T-cell (primary cell): ENCODE results near the gene GIPC1. TPM values are rescaled to one million over a fixed set of nuclear protein-coding genes. Genes with fewer than 3 reads are reported as not detected.
A peak's percentile ranks its signal among the peaks of the same experiment; 100 is the strongest.

ENCODE experiments used
- ATAC-seq, 4 experiments: fragments of 200-7000 bp in 3 of 4; fragments of 150-1000 bp in 1 of 4; cut with Tn5 transposase; replicated peaks in 1 of 4; 1 replicate in 3 of 4; 2 replicates in 1 of 4; pipeline ENCODE4 v1.10.0; 2021; ENCODE audit warnings: moderate library complexity in 3 of 4, mild to moderate bottlenecking in 2 of 4, moderate number of reproducible peaks in 1 of 4
- CTCF ChIA-PET, 2 donors: fragments of 300-600 bp; sonication (Branson Sonifier 250); formaldehyde crosslinking; loops; one replicate each; lab custom pipeline; 2022; ENCODE audit warnings: antibody characterized with exemption in 2 of 2; lab: Charles Lee
- POLR2A ChIA-PET, 2 donors: fragments of 300-600 bp; sonication (Branson Sonifier 250); formaldehyde crosslinking; loops; one replicate each; lab custom pipeline; 2022; ENCODE audit warnings: antibody characterized with exemption in 2 of 2; lab: Charles Lee
- DNase-seq, 35 experiments: peaks; one replicate each; pipeline versions ENCODE4 v3.0.0 to v3.0.0-alpha.2; 2013 to 2023
- H3K27ac ChIP-seq: one replicate; pipeline ENCODE4 v1.5.1; 2013; ENCODE audit warnings: low read length
- H3K27me3 ChIP-seq, 2 experiments: replicated peaks in 1 of 2; 1 replicate in 1 of 2; 2 replicates in 1 of 2; pipeline versions ENCODE4 v1.6.1 to v1.7.0; 2013; ENCODE audit warnings: low read length in 1 of 2, mixed read lengths in 1 of 2; ENCODE audit not compliant: control insufficient read depth in 2 of 2, insufficient read depth in 2 of 2; ENCODE audit errors: extremely low read depth in 1 of 2
- H3K36me3 ChIP-seq, 2 donors: 1 replicate in 1 of 2; 2 replicates in 1 of 2; pipeline versions ENCODE4 v1.6.1 to v1.7.0; 2013; ENCODE audit warnings: low read length in 1 of 2; ENCODE audit not compliant: control insufficient read depth in 2 of 2, insufficient read depth in 1 of 2; ENCODE audit errors: extremely low read depth in 1 of 2
- H3K4me1 ChIP-seq, 2 experiments: 1 replicate in 1 of 2; 2 replicates in 1 of 2; pipeline versions ENCODE4 v1.6.1 to v1.7.0; 2013; ENCODE audit warnings: low read length in 2 of 2, mixed read lengths in 1 of 2; ENCODE audit not compliant: insufficient read depth in 2 of 2, control insufficient read depth in 1 of 2; ENCODE audit errors: extremely low read depth in 1 of 2
- H3K4me3 ChIP-seq, 2 donors: 1 replicate in 1 of 2; 2 replicates in 1 of 2; pipeline versions ENCODE4 v1.5.1 to v1.7.0; 2013; ENCODE audit warnings: mild to moderate bottlenecking in 2 of 2, low read length in 1 of 2, moderate library complexity in 1 of 2; ENCODE audit not compliant: control insufficient read depth in 1 of 2; ENCODE audit errors: extremely low read depth in 1 of 2
- H3K9me3 ChIP-seq: 2 replicates; pipeline ENCODE4 v1.7.0; 2013
- H3K27ac Mint-ChIP-seq, 2 donors: one replicate each; pipeline ENCODE4 v1.8.0; 2020 to 2021; ENCODE audit warnings: mild to moderate bottlenecking in 2 of 2, mixed read lengths in 2 of 2
- H3K27me3 Mint-ChIP-seq, 2 donors: one replicate each; pipeline ENCODE4 v1.8.0; 2021 to 2022; ENCODE audit warnings: mixed read lengths in 2 of 2
- H3K36me3 Mint-ChIP-seq: one replicate; pipeline ENCODE4 v1.8.0; 2021; ENCODE audit warnings: mixed read lengths
- H3K4me1 Mint-ChIP-seq, 3 donors: one replicate each; pipeline ENCODE4 v1.8.0; 2020 to 2022; ENCODE audit warnings: mixed read lengths in 3 of 3, mild to moderate bottlenecking in 1 of 3
- H3K4me3 Mint-ChIP-seq, 3 donors: one replicate each; pipeline ENCODE4 v1.8.0; 2020 to 2022; ENCODE audit warnings: mild to moderate bottlenecking in 3 of 3, mixed read lengths in 3 of 3, moderate library complexity in 3 of 3
- H3K9me3 Mint-ChIP-seq, 3 donors: one replicate each; pipeline ENCODE4 v1.8.0; 2020 to 2022; ENCODE audit warnings: mixed read lengths in 3 of 3
- WGBS: methylation state at CpG from one replicate; pipeline ENCODE4 v1.1.5; 2013; ENCODE audit warnings: missing lambda C conversion rate; ENCODE audit not compliant: insufficient coverage; 5-methylcytosine and 5-hydroxymethylcytosine counted together
- total RNA-seq, 35 experiments: library from RNA in 6 of 35; stranded (reverse) in 6 of 35; fragments of 120-200 nt in 1 of 35; gene quantifications; one replicate each; pipeline versions ENCODE4 v1.2.1 to v1.2.4 and lab custom pipeline; 2013 to 2026

GIPC1 gene
- total RNA-seq (10 to 100 TPM; 27.5 to 44.4 (median 35.4) TPM), total RNA-seq (lab: John Stamatoyannopoulos, UW) (7.1 to 71.2 (median 32.1) reads per million in 29 experiments)
- 35.5 TPM for total RNA-seq (2013)

- H3K4me1 ChIP-seq: peaks cover 0 to 20% of the 10 kb centered on the region in 2 experiments
- peaks cover 0 to 4% of the 10 kb centered on the region in 2 experiments for H3K27me3 ChIP-seq
- H3K9me3 ChIP-seq: no peaks in the 10 kb centered on the region
- Mint-ChIP-seq H3K27me3 (no peaks in the 10 kb centered on the region), H3K36me3 (peaks cover 10% of the 10 kb centered on the region), H3K27ac (peak within 1 kb of the TSS; percentile 89 to 90), H3K4me1 (peaks cover 21 to 30% (median 23%) of the 10 kb centered on the region in 3 donors), H3K9me3 (no peaks in the 10 kb centered on the region), H3K4me3 (peak within 1 kb of the TSS; percentile 81 to 88 (median 81))
- DNase-seq (peak; percentile 56 to 88 (median 73)), ATAC-seq (peak; percentile 88 to 90 (median 89))
- ChIA-PET CTCF (interaction anchor here in 1 of 2 donors (0.6 to 1.7 kb wide), 8 partner anchors 9 to 360 kb away, joined by 3 to 8 read pairs (median 4); partner anchors contain the start of gene ASF1B), POLR2A (interaction anchor here in 1 of 2 donors (0.5 to 2.2 kb wide), 4 partner anchors 10 to 134 kb away, joined by 3 to 11 read pairs (median 3); partner anchors contain the start of gene DNAJB1)
- peak within 1 kb of the TSS; percentile 73 for H3K27ac ChIP-seq
- WGBS: 2% methylated on average over 57 of the region's 71 CpGs
- peak within 1 kb of the TSS; percentile 42 to 87 for H3K4me3 ChIP-seq
- peaks cover 0 to 4% of the 10 kb centered on the region in 2 donors for H3K36me3 ChIP-seq
Measured at GRCh38 chr19:14496029-14496833, at the start of gene GIPC1. Gene GIPC1, minus strand, starts transcription at chr19:14496127. Its CDS starts 13,151 bp downstream, at chr19:14482976.

DNA sequence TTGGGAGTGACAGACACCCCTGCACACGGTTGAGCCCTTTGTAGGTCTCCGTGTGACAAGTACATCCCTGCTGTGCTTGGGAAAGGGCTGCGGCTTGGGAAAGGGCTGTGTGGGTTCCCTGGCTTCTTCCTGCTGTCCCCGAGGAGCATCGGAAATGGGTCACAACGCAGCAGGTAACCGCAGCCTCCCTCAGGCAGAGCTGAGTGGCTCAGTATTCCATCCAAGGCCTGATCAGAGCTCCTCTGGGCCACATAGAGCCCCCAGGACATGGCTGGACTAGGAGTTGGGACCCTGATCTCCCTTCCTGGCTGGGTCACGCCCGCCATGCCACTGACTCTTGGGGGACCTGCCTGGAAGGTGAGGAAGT is 49.8 kb upstream of the GIPC1 start:
- CTCF ChIA-PET: no interaction called here
- Mint-ChIP-seq H3K27ac (no peak overlapping the region), H3K36me3 (peaks cover 12% of the 10 kb centered on the region), H3K27me3 (no peaks in the 10 kb centered on the region), H3K4me3 (no peak overlapping the region), H3K9me3 (no peaks in the 10 kb centered on the region), H3K4me1 (peaks cover 26 to 35% (median 33%) of the 10 kb centered on the region in 3 donors)
- Histone ChIP-seq H3K27me3 (no peaks in the 10 kb centered on the region), H3K27ac (no peak overlapping the region), H3K4me1 (peaks cover 7 to 16% of the 10 kb centered on the region in 2 experiments), H3K9me3 (no peaks in the 10 kb centered on the region), H3K4me3 (no peak overlapping the region), H3K36me3 (peaks cover 3 to 26% of the 10 kb centered on the region in 2 donors)
- no peak for DNase-seq
- 91% methylated on average over 9 of the region's 9 CpGs for WGBS
- ATAC-seq: no peak
- POLR2A ChIA-PET: interaction anchor here in 1 of 2 donors (0.7 kb wide), 1 partner anchor 8 kb away, joined by 3 read pairs; no protein-coding TSS in a partner anchor

- H3K9me3 ChIP-seq: no peaks in the 10 kb centered on the region
- Mint-ChIP-seq H3K36me3 (peaks cover 12% of the 10 kb centered on the region), H3K27ac (peak overlapping the region in 1 of 2 donors; percentile 34), H3K27me3 (no peaks in the 10 kb centered on the region), H3K4me3 (no peak overlapping the region), H3K9me3 (no peaks in the 10 kb centered on the region), H3K4me1 (peaks cover 21 to 30% (median 29%) of the 10 kb centered on the region in 3 donors)
- H3K27me3 ChIP-seq: no peaks in the 10 kb centered on the region
- no peak for DNase-seq
- ChIA-PET POLR2A (interaction anchor here in 1 of 2 donors (0.5 kb wide), 1 partner anchor 321 kb away, joined by 5 read pairs; no protein-coding TSS in a partner anchor), CTCF (interaction anchor here in 1 of 2 donors (0.5 kb wide), 1 partner anchor 10 kb away, joined by 8 read pairs; no protein-coding TSS in a partner anchor)
- H3K4me3 ChIP-seq: no peak overlapping the region
- H3K27ac ChIP-seq: no peak overlapping the region
- no peak for ATAC-seq
- H3K4me1 ChIP-seq: peaks cover 4 to 11% of the 10 kb centered on the region in 2 experiments
- peaks cover 0 to 20% of the 10 kb centered on the region in 2 donors for H3K36me3 ChIP-seq
- WGBS: 92% methylated on average over 14 of the region's 21 CpGs
Measured at GRCh38 chr19:14544977-14545715, 49.2 kb upstream of the GIPC1 start.

DNA sequence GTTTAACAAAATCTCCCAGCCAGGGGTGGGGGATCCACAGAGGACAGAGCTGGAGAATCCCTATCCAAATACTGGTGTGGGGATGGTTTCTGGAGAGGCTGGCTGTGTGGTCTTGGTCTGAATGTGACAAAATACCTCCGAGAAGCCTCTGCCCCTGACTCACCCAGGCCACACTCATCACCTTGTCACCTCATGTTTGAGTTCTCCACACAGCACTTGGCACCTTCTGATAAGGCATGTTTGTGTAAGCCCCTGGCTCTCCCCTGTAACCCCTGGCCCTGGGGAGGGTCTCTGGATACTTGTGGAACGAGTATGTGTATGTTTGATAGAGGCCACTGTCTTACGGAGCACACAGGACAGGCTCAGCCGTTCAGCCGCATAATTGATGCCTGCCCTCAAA is 48.1 kb upstream of the GIPC1 start:
- Histone ChIP-seq H3K4me1 (peaks cover 2 to 13% of the 10 kb centered on the region in 2 experiments), H3K9me3 (no peaks in the 10 kb centered on the region), H3K36me3 (peaks cover 0 to 16% of the 10 kb centered on the region in 2 donors), H3K27ac (no peak overlapping the region), H3K27me3 (no peaks in the 10 kb centered on the region), H3K4me3 (no peak overlapping the region)
- Mint-ChIP-seq H3K27ac (peak overlapping the region in 1 of 2 donors; percentile 44), H3K9me3 (no peaks in the 10 kb centered on the region), H3K36me3 (peaks cover 12% of the 10 kb centered on the region), H3K27me3 (no peaks in the 10 kb centered on the region), H3K4me3 (no peak overlapping the region), H3K4me1 (peaks cover 24 to 33% (median 32%) of the 10 kb centered on the region in 3 donors)
- ATAC-seq (no peak), DNase-seq (no peak)
- WGBS: 98% methylated on average over 4 of the region's 5 CpGs
- ChIA-PET POLR2A (no interaction called here), CTCF (no interaction called here)

- Mint-ChIP-seq H3K27ac (no peak overlapping the region), H3K9me3 (no peaks in the 10 kb centered on the region), H3K4me1 (peaks cover 21 to 38% (median 33%) of the 10 kb centered on the region in 3 donors), H3K4me3 (no peak overlapping the region), H3K36me3 (peaks cover 12% of the 10 kb centered on the region), H3K27me3 (no peaks in the 10 kb centered on the region)
- 86% methylated on average over 5 of the region's 7 CpGs for WGBS
- ChIA-PET POLR2A (interaction anchor here in 1 of 2 donors (0.7 kb wide), 1 partner anchor 8 kb away, joined by 13 read pairs; no protein-coding TSS in a partner anchor), CTCF (interaction anchor here (0.7 to 1.0 kb wide), 2 partner anchors 39 to 143 kb away, joined by 3 to 4 read pairs; no protein-coding TSS in a partner anchor)
- H3K9me3 ChIP-seq: no peaks in the 10 kb centered on the region
- peaks cover 2 to 13% of the 10 kb centered on the region in 2 experiments for H3K4me1 ChIP-seq
- H3K36me3 ChIP-seq: peaks cover 0 to 16% of the 10 kb centered on the region in 2 donors
- no peak overlapping the region for H3K27ac ChIP-seq
- ATAC-seq: no peak
- no peak overlapping the region for H3K4me3 ChIP-seq
- no peak for DNase-seq
- no peaks in the 10 kb centered on the region for H3K27me3 ChIP-seq
Measured at GRCh38 chr19:14542711-14543328, 46.9 kb upstream of the GIPC1 start.
